HL-60 (cell line): ENCODE measurements around the gene PLEKHG3.

Experiments used
- DNase-seq, 2 experiments: peaks; one replicate each; pipeline ENCODE4 v3.0.0-alpha.2; 2010 to 2020; ENCODE audit warnings: low read depth in 1 of 2, low spot score in 1 of 2
- H3K27ac ChIP-seq: fragments of 250-450 bp; sonication (Bioruptor Pico); replicated peaks from 2 replicates; pipeline ENCODE4 v1.5.1; 2020; ENCODE audit warnings: mild to moderate bottlenecking, moderate library complexity
- H3K27me3 ChIP-seq: fragments of 250-450 bp; sonication (Bioruptor Pico); 2 replicates; pipeline ENCODE4 v1.5.1; 2021; ENCODE audit warnings: mild to moderate bottlenecking, moderate library complexity; ENCODE audit not compliant: insufficient read depth, poor library complexity, severe bottlenecking
- H3K4me3 ChIP-seq: replicated peaks from 2 replicates; pipeline ENCODE4 v1.5.1; 2011; ENCODE audit warnings: mild to moderate bottlenecking, control low read depth, low read length; ENCODE audit not compliant: insufficient read depth
- CTCF ChIP-seq: IDR thresholded peaks from one replicate; pipeline ENCODE4 v1.5.1; 2011; ENCODE audit warnings: low read length, control low read depth, inconsistent platforms; ENCODE audit not compliant: insufficient read depth
- GABPA ChIP-seq: IDR thresholded peaks from 2 replicates; pipeline ENCODE4 v1.6.1; 2012; ENCODE audit warnings: low read depth
- POLR2AphosphoS5 ChIP-seq: IDR thresholded peaks from 2 replicates; pipeline ENCODE4 v1.6.1; 2012; ENCODE audit warnings: low read depth
- REST ChIP-seq: IDR thresholded peaks from 2 replicates; pipeline ENCODE4 v1.6.1; 2012; ENCODE audit warnings: low read depth; ENCODE audit not compliant: insufficient replicate concordance
- SPI1 ChIP-seq: IDR thresholded peaks from 2 replicates; pipeline ENCODE4 v1.6.1; 2012; ENCODE audit warnings: low read depth, mild to moderate bottlenecking, borderline replicate concordance

PLEKHG3 gene

DNA sequence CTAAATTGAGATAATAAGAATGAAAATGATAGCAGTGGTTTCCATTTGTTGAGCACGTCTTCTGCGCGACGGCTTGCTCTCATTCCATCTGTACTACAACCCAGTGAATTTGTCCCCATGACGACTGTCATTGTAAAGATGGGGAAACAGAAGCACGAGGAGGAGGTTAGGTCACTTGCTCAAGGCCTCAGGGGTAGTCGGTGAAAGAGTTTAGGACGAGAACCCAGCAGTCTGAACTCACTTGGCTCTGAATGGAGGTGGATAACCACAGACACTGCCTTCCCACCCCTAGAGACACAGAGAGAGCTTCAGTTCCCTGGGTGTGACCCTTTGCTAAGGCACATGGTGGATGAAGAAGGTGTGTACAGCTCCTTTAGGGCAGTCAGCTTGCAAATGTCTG, 30.9 kb upstream of the PLEKHG3 start:
- DNase-seq, result peak in 1 of 2 experiments; percentile 42
- Histone ChIP-seq H3K27ac (peak overlapping the region; percentile 81), H3K27me3 (no peaks in the 10 kb centered on the region), H3K4me3 (no peak overlapping the region)
- TF ChIP-seq SPI1 (no peak), REST (no peak), POLR2AphosphoS5 (no peak), GABPA (no peak), CTCF (no peak)

- TF ChIP-seq POLR2AphosphoS5 (0 out of 2 replicates have a peak, but pooled peaks have one; percentile 24), GABPA (no peak), CTCF (no peak)
- no peak overlapping the region for H3K4me3 ChIP-seq
- H3K27me3 ChIP-seq, result no peaks in the 10 kb centered on the region
- peak overlapping the region; percentile 81 for H3K27ac ChIP-seq
- DNase-seq, result peak in 1 of 2 experiments; percentile 83
Measured at GRCh38 chr14:64673748-64674147, 30.5 kb upstream of the PLEKHG3 start.

- Histone ChIP-seq H3K4me3 (no peak overlapping the region), H3K27ac (peak overlapping the region; percentile 81), H3K27me3 (no peaks in the 10 kb centered on the region)
- TF ChIP-seq CTCF, result no peak
- no peak for TF ChIP-seq POLR2AphosphoS5
- no peak for TF ChIP-seq REST
- TF ChIP-seq GABPA, result no peak
- TF ChIP-seq SPI1, result no peak
- no peak for DNase-seq
Measured at GRCh38 chr14:64674829-64675228, 29.4 kb upstream of the PLEKHG3 start.

DNA sequence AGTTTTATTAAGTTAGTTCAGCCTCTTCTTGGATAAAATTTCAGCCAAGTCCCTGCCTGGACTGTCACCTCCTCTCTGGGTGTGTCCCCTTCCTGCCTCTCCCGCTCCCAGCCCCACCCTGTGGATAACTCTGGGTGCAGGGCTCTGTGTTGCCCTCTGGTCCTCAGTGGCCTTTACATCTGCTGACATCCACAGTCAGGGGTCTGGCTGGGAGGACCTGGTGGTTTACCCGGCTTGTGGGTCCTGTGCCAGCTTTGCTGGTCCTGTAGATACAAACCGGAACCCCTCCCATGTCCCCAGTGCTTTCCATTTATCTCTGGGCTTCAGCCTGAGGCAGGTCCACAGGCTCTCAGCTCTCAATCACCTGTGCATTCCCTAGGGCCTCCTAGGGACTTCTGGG, 28.9 kb upstream of the PLEKHG3 start:
- Histone ChIP-seq H3K4me3 (no peak overlapping the region), H3K27ac (no peak overlapping the region), H3K27me3 (no peaks in the 10 kb centered on the region)
- TF ChIP-seq POLR2AphosphoS5 (no peak), CTCF (no peak), REST (no peak), SPI1 (no peak), GABPA (no peak)
- DNase-seq, result no peak
